H1 (cell line): Measurements from ENCODE around the gene TMED5. TPM values are rescaled to one million over a fixed set of nuclear protein-coding genes. Genes with fewer than 3 reads are reported as not detected.

Experiments used
- ASH2L ChIP-seq: fragments of 200-600, 300-600 bp; sonication (generic); IDR thresholded peaks from one replicate; pipeline ENCODE4 v1.7.1; 2017; ENCODE audit warnings: low read length
- ATF2 ChIP-seq: IDR thresholded peaks from 2 replicates; pipeline ENCODE4 v1.6.1; 2012; ENCODE audit warnings: low read length, inconsistent platforms
- BRCA1 ChIP-seq: IDR thresholded peaks from 2 replicates; pipeline ENCODE4 v1.6.1; 2012; ENCODE audit warnings: low read depth, low read length, improper control_type of control experiment
- CHD1 ChIP-seq: IDR thresholded peaks from 2 replicates; pipeline ENCODE4 v1.6.1; 2012; ENCODE audit warnings: low read depth, low read length, improper control_type of control experiment
- CHD7 ChIP-seq: fragments of 300-600 bp; sonication (generic); IDR thresholded peaks from 2 replicates; pipeline ENCODE4 v1.7.1; 2012; ENCODE audit warnings: low read length, moderate library complexity, mild to moderate bottlenecking, inconsistent platforms; ENCODE audit not compliant: insufficient replicate concordance
- CREB1 ChIP-seq: IDR thresholded peaks from 2 replicates; pipeline ENCODE4 v1.6.1; 2012; ENCODE audit warnings: inconsistent platforms
- HDAC6 ChIP-seq: IDR thresholded peaks from one replicate; pipeline ENCODE4 v1.7.1; 2012; ENCODE audit warnings: low read depth, mild to moderate bottlenecking, inconsistent platforms, low read length, moderate library complexity
- PHF8 ChIP-seq: fragments of 200-600 bp; sonication (generic); conservative IDR thresholded peaks from 2 replicates; pipeline ENCODE4 v1.7.1; 2012; ENCODE audit warnings: low read depth, mild to moderate bottlenecking, inconsistent platforms, low read length, moderate library complexity
- POLR2AphosphoS5 ChIP-seq: IDR thresholded peaks from 2 replicates; pipeline ENCODE4 v1.6.1; 2011; ENCODE audit warnings: low read depth, low read length
- SP4 ChIP-seq: IDR thresholded peaks from 2 replicates; pipeline ENCODE4 v1.6.1; 2012; ENCODE audit warnings: low read length, inconsistent platforms
- TBP ChIP-seq: IDR thresholded peaks from 2 replicates; pipeline ENCODE4 v1.6.1; 2011; ENCODE audit warnings: low read depth, low read length, improper control_type of control experiment
- polyA plus RNA-seq, 7 experiments: library from polyadenylated mRNA; depleted of rRNA in 3 of 7; stranded (reverse) in 5 of 7; unstranded in 2 of 7; fragments of >200 nt in 5 of 7; fragments of 200-250 nt in 2 of 7; gene quantifications; 1 replicate in 5 of 7; 2 replicates in 1 of 7; 4 replicates in 1 of 7; pipeline versions ENCODE4 v1.2.1 to v1.2.3, GENCODE V29; 2011 to 2013; ENCODE audit warnings: missing spikeins in 2 of 7, mixed read lengths in 2 of 7
- total RNA-seq: library from RNA; stranded (reverse); fragmentation: NEBNext Ultra II Directional; extraction: Animal tissue kit (Norgen Biotek cat#: 25700); gene quantifications from 2 replicates; pipeline ENCODE4 v1.2.1, GENCODE V29; 2021

The TMED5 gene
- total and polyA plus RNA-seq, 2 of the 8 experiments (the other 6 are each of a cell fraction or from before 2014, with no cell fraction given) = 14.8 to 32.8 TPM

GRCh38 chr1:93148001-93148400, 32.2 kb downstream of the TMED5 start (continued):
- no peak for TF ChIP-seq CHD7
- TF ChIP-seq SP4 = no peak
- no peak for TF ChIP-seq PHF8
- TF ChIP-seq HDAC6 = no peak
- TF ChIP-seq POLR2AphosphoS5 = no peak
- TF ChIP-seq BRCA1 = no peak
- no peak for TF ChIP-seq TBP
- no peak for TF ChIP-seq ATF2
- TF ChIP-seq ASH2L = no peak
- TF ChIP-seq CREB1 = no peak
- no peak for TF ChIP-seq CHD1
